ENCODE measurements around the gene MICAL3.

Gene MICAL3

DNA sequence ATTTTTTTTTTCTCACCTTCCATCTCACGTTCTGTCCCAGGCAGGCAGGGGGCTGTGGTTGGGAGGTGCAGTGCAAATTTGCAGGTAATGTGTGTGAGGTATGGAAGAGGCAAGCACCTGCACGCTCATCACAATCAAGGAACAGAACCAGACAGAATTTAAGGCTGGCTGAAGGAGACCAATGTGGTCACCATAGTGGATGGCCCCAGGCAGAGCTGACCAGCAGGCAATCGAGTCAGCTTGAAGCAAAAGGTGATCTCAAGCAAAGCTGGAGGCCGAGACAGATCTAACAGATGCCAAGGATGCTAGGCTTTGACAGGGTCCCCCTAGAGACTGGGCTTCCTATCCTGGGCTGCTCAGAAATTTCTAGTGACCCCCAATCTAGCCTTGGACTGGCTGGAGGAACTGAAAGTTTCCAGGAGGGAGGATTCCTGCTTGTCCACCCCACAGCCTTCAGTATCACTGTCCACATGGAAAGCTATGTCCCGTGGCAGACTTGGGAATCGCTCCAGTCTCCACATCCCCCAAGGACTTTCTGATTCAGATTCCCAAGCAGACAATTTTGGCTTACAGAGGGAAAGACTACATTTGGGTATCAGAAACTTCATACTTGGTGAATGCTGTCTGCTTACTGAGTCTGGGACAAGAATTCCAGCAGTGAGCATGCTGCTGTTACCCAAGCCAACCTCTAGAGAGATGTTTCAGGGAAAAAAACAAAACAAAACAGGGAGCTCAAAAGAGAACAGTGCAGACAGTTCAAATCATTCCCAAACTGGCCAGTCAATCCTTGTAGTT, 9.0 kb upstream of the MICAL3 start:
- no peak overlapping the region for H3K9ac ChIP-seq
- H3K4me1 ChIP-seq = peaks cover 3% of the 10 kb centered on the region
- no peak overlapping the region for H3K27ac ChIP-seq
- H3K79me2 ChIP-seq = no peaks in the 10 kb centered on the region
- H3K9me3 ChIP-seq (ENCODE audit: control insufficient read depth, low read length) = no peaks in the 10 kb centered on the region
- no peak overlapping the region for H3K4me2 ChIP-seq (ENCODE audit: low read length)
- no peaks in the 10 kb centered on the region for H3K36me3 ChIP-seq (ENCODE audit: control insufficient read depth, insufficient read depth, low read length)
- no peak overlapping the region for H3K4me3 ChIP-seq (ENCODE audit: low read depth, low read length)
- TF ChIP-seq, protein P1, sequence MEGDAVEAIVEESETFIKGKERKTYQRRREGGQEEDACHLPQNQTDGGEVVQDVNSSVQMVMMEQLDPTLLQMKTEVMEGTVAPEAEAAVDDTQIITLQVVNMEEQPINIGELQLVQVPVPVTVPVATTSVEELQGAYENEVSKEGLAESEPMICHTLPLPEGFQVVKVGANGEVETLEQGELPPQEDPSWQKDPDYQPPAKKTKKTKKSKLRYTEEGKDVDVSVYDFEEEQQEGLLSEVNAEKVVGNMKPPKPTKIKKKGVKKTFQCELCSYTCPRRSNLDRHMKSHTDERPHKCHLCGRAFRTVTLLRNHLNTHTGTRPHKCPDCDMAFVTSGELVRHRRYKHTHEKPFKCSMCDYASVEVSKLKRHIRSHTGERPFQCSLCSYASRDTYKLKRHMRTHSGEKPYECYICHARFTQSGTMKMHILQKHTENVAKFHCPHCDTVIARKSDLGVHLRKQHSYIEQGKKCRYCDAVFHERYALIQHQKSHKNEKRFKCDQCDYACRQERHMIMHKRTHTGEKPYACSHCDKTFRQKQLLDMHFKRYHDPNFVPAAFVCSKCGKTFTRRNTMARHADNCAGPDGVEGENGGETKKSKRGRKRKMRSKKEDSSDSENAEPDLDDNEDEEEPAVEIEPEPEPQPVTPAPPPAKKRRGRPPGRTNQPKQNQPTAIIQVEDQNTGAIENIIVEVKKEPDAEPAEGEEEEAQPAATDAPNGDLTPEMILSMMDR (IDR thresholded peaks at IDR 0.05) = no peak
- no peaks in the 10 kb centered on the region for H3K27me3 ChIP-seq (ENCODE audit: control insufficient read depth, insufficient read depth, low read length)
- no peak overlapping the region for H2AFZ ChIP-seq

DNA sequence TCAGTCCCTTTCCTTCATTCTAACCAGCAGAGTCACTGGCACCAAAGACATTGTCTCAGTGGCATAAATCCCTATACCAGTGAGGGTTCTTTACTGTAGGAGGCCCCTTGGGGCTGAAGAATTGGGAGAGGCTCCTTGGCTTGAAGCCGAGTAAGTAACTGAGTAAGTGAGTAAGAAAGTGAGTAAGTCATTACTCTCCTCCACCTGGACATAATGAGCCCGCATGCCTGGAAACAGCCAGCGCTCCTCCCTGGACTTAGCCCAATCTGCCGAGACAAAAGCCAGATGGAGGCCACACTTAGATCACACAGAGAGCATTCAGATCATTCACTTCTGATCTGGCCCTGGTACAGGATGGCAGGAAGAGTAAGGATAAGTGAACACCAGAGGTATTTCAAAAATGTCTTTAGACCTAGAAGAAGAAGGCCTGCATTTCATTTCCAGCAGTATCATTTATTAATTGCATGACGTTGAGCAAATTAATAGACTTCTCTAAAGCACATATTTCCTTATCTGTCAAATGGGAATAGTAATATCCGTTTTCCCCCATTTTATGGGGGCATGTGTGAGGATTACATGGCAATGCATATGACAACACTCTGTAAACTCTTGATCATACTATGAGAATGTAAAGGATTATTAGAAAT, 8.2 kb upstream of the MICAL3 start:
- Histone ChIP-seq H3K4me1 (peaks cover 3% of the 10 kb centered on the region), H2AFZ (no peak overlapping the region), H3K27me3 (ENCODE audit: control insufficient read depth, insufficient read depth, low read length) (no peaks in the 10 kb centered on the region), H3K4me3 (ENCODE audit: low read depth, low read length) (no peak overlapping the region), H3K27ac (no peak overlapping the region), H3K9ac (no peak overlapping the region), H3K4me2 (ENCODE audit: low read length) (no peak overlapping the region), H3K36me3 (ENCODE audit: control insufficient read depth, insufficient read depth, low read length) (no peaks in the 10 kb centered on the region), H3K79me2 (no peaks in the 10 kb centered on the region), H3K9me3 (ENCODE audit: control insufficient read depth, low read length) (no peaks in the 10 kb centered on the region)
- TF ChIP-seq, protein P1 (IDR thresholded peaks at IDR 0.05) = no peak

DNA sequence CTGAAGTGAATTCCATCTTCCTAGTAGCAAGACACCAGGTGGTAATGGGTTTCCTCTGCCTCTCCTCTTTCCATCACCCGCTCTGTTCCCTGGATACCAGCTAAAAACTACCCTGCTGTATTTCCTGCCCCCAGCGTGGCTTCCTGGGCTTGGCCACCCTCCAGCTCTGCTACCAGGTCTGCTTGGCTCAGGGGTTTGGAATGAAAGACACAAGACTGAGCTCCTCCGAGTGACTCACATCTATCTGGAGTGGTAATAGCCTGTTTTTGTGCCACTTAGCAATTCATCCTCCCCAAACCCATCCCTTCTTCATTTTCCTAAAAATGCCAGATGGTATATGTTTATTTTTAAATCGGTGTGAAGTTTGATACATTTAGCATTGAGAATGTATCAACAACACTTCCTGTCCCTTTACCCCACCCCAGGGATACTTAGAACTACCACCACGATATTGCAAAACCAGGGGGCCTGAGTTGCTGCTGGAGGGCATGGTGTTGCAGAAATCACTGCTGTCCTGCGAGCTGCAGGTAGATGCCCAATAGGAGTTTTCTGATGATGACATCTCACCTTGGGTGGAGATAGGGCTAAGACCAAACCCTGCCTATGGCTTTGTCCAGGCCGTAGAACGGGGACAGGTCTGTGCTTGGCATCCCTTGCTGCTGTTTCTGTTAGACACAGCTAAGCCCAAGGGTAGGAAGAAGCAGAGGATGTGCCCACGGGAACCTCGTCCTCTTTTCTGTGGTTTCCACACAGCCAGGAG, 7.5 kb upstream of the MICAL3 start:
- H3K27ac ChIP-seq = no peak overlapping the region
- no peaks in the 10 kb centered on the region for H3K27me3 ChIP-seq (ENCODE audit: control insufficient read depth, insufficient read depth, low read length)
- H3K9me3 ChIP-seq (ENCODE audit: control insufficient read depth, low read length) = no peaks in the 10 kb centered on the region

GRCh38 chr22:18029686-18030267, 5.4 kb upstream of the MICAL3 start:
- Histone ChIP-seq H3K4me1 (no peaks in the 10 kb centered on the region), H3K9me3 (ENCODE audit: control insufficient read depth, low read length) (no peaks in the 10 kb centered on the region), H3K79me2 (no peaks in the 10 kb centered on the region), H3K36me3 (ENCODE audit: control insufficient read depth, insufficient read depth, low read length) (no peaks in the 10 kb centered on the region), H2AFZ (no peak overlapping the region), H3K27me3 (ENCODE audit: control insufficient read depth, insufficient read depth, low read length) (no peaks in the 10 kb centered on the region), H3K27ac (no peak overlapping the region), H3K4me2 (ENCODE audit: low read length) (no peak overlapping the region), H3K9ac (no peak overlapping the region), H3K4me3 (ENCODE audit: low read depth, low read length) (no peak overlapping the region)
- TF ChIP-seq, protein P1 (IDR thresholded peaks at IDR 0.05) = no peak

More for the DNA sequence above, 7.5 kb upstream of the MICAL3 start:
- H3K36me3 ChIP-seq (ENCODE audit: control insufficient read depth, insufficient read depth, low read length) = no peaks in the 10 kb centered on the region
- TF ChIP-seq, protein P1 (IDR thresholded peaks at IDR 0.05) = no peak
- peaks cover 3% of the 10 kb centered on the region for H3K4me1 ChIP-seq
- H2AFZ ChIP-seq = no peak overlapping the region
- no peak overlapping the region for H3K9ac ChIP-seq
- H3K4me3 ChIP-seq (ENCODE audit: low read depth, low read length) = no peak overlapping the region
- H3K4me2 ChIP-seq (ENCODE audit: low read length) = no peak overlapping the region
- H3K79me2 ChIP-seq = no peaks in the 10 kb centered on the region
